GM18858 (cell line): ENCODE results near the gene FSCN2.
"Not testable (repeated sequence)": the region's sequence is repeated elsewhere in the genome, so short reads cannot be mapped to it uniquely, and the experiment has no call there.

Experiments used
- ATAC-seq: cut with Tn5 transposase; IDR thresholded peaks from one replicate; pipeline ENCODE4 v1.9.1; 2021; ENCODE audit not compliant: unreplicated experiment

FSCN2 gene

DNA sequence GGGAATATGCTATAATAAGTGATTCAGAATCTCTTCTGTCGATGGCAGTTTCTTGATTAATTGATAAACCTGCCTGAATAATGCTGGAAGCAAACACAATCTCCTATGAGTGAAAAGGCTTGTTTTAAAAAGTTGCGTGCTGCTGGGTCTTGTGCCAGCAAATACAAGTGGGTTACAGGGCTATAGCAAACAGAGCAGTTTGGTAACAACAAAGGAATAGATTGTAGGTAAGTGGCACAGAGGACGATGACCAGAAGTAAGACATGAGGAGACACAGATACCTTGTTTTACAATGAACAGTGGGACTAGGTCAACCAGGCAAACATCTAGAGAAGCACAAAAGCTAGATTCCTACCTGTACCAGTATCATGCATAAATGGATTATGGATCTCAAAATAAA, 47.7 kb downstream of the FSCN2 start:
- no peak for ATAC-seq

DNA sequence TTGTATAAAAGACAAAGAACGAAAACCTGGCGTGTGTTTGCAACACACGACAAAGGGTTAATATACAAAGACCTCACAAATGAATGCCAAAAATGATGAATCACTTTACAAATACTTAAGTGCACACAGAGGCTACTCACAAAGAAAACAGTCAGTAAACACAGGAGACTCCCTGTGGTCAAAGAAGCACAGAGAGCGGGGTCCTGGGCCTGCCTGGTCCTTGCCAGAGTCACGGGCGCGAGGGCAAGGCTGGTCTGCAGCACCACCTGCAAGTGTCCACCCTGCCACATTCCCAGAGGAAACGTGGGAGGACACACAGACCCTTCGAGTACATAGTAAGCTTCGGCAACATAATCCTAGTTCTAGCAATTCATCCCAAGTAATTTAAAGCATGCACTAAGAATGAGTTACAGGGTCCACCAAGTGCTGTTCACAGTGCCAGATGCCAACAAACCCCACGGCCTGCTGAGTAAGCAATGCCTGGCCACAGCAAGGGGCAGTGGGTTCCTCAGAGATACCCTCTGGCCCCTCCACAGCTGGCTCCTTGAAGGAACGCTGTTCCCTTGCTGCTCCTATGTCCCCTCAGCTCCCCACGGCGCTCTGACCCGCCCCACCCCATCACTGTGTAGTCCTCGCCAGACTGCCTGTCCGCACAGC, 48.6 kb downstream of the FSCN2 start:
- no peak for ATAC-seq

DNA sequence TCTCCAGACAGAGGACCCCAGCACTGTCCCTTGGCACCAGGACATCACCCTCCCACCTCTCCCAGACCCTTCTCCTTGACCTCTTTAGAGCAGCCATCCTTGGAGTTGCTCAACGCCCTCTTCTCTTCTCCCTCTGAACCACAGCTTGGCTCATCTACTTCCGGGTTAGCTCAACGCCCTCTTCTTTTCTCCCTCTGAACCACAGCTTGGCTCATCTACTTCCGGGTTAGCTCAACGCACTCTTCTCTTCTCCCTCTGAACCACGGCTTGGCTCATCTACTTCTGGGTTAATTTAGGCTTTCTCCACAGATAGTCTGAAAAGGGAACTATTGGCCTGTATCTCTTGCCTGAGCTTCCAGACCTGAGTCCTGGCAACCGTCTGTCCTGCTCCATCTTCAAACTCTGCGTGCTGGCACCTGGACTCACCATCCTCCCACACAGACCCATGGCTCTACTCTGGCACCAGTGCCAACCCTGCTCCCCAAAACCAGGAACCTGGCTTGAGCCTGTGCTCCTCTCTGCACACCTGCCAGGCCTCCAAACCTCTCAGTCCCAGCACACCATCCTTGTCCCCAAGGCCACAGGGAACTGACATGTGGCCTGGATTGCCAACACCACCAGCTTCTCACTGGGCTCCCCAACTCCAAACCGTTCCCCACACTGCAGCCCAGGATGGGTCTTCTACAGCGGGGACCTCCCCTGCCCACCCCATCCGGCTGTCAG, 49.3 kb downstream of the FSCN2 start:
- ATAC-seq: no peak

DNA sequence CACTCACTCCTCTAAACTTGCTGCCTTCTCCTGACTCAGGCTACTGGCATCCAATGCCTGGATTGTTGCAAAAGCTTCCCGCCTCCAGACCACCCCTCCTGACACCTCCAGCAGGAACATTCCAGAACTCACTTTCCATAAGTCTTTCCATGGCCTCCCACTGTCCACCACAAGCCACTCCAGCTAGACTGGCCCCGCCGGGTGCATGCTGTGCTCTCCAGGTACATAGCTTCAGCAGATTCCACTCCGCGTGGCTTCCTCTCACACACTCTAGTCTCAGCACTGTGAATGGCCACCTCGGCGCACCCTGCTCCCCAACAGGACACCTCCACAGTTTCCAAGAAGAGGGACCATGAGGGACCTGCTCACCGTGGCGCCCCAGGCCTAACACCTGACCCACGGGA, 49.9 kb downstream of the FSCN2 start:
- ATAC-seq: no peak

DNA sequence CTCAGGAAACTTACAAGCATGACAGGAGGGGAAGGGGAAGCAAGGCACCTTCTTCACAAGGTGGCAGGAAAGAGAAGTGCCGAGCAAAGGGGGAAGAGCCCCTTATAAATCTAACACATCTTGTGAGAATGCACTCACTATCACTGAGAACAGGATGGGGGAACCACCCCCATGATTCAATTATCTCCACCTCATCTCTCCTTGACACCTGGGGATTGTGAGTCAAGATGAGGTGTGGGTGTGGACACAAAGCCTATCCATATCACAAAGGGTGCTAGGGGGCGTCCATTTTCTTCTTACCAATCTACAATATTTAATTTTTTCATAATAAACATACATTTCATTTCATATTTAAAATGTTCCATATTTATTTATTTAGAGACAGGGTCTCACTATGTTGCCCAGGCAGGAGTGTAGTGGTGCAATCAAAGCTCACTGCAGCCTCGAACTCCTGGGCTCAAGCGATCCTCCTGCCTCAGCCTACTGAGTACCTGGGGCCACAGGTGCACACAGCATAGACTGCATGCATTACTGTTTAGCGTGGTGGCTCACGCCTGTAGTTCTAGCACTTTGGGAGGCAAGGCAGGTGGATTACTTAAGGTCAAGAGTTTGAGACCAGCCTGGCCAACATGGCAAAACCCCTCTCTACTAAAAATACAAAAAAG, 50.5 kb downstream of the FSCN2 start:
- ATAC-seq: no peak

DNA sequence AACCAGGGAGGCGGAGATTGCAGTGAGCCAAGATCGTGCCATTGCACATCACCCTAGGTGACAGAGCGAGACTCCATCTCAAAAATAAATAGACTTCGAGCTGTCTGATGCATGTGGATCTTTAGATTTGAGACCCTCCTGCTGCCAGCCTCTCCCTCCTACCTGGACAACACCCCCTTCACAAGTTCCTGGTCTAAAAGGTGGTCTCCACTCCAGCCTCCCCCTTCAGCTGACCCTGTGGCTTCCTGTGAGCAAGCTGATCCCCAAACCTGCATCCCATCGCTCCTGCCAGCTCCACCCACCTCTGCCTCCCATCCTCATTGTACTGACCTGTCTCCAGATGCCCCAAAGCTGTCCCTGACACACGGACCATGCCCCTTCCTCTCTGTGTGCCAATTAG, 51.1 kb downstream of the FSCN2 start:
- no peak for ATAC-seq

DNA sequence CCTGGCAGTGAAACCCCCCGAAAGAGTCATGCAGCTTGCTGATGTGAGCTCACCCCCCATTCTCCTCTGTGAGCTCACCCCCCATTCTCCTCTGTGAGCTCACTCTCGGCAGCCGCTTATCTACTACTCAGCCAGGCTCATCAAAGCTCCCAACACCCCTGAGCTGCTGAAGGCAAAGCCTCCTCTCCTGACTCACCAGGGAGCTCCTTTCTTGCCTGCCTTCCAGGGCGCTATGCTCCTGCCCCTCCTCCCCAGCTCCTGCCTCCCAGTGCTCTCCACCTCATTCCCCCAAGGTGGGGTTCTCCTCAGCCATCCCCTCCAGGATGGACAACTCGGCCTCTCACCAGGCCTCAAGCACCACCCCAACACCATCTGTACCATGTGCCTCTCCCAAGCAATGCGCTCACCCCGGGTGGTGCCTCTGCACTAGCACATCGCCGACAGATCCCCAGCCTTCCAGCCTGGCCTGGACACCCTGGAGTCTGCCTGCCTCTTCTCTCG, 51.7 kb downstream of the FSCN2 start:
- no peak for ATAC-seq

DNA sequence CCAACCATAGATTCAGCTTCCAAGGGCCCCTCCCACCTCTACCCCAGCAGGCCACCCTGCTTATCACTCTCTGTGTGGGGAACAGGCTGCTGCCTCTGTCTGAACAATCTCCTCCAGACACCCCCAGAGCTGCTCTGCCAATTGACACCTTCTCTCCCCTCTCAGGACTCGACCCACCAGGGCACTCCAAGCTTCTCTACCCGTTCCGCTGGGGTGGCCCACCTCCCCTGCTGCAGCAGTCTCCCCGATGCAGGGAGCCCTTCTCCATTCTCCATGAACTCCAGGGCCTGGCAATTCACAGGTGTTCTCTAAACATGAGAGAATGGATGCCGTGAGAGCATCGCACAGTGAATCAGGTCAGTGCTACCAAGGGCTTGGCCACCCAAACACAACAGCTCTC, 52.3 kb downstream of the FSCN2 start:
- ATAC-seq: no peak

DNA sequence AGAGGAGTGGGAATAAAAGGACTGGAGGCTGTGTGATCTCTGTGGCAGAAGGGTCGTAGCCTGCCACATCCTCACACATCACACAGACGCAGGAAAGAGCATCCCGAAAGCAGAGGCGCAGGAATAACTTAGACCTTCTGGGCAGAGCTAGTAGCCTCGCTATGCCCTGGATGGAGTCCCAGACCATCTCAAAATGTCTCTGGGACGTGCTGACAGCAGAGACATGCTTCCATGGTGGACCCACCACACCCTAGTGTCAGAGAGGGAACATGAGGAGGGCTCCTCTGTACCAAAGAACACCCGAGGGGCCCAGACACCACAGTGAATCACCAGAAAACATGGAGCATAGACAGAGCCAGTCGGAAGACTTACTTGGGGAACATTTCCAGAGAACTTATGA, 53.6 kb downstream of the FSCN2 start:
- no peak for ATAC-seq

DNA sequence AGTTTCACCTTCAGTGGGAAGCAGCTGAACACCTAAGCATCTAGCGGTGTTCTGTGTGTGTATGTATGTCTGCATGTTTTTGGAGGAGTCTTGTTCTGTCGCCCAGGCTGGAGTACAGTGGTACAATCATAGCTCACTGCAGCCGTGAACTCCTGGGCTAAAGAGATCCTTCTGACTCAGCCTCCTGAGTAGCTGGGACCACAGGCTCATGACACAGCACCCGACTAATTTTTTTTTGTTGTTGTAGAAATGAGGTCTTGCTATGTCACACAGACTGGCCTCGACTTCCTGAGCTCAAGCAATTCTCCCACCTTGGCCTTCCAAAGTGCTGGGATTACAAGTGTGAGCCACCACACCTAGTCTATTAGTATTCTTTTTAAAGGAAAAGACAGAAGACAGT, 54.2 kb downstream of the FSCN2 start:
- no peak for ATAC-seq

DNA sequence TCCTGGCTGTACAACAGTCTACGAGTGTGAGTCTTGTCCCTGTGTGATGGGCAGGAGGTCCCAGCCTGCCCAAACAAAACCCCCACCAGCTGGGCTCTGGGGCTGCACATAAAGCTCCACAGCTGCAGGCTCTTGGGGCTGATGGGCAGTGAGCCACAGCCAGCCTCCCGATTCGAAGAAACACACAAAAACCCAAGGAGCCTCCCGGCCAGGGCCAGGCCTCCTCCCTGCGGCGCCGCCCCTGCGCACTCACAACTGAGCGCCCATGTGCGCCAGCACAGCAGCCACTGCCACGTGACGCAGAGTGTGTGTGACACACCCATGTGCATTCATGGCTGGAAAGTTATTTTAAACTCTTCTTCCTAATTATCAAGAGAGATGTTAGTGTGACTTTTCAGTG, 54.6 kb downstream of the FSCN2 start:
- no peak for ATAC-seq

DNA sequence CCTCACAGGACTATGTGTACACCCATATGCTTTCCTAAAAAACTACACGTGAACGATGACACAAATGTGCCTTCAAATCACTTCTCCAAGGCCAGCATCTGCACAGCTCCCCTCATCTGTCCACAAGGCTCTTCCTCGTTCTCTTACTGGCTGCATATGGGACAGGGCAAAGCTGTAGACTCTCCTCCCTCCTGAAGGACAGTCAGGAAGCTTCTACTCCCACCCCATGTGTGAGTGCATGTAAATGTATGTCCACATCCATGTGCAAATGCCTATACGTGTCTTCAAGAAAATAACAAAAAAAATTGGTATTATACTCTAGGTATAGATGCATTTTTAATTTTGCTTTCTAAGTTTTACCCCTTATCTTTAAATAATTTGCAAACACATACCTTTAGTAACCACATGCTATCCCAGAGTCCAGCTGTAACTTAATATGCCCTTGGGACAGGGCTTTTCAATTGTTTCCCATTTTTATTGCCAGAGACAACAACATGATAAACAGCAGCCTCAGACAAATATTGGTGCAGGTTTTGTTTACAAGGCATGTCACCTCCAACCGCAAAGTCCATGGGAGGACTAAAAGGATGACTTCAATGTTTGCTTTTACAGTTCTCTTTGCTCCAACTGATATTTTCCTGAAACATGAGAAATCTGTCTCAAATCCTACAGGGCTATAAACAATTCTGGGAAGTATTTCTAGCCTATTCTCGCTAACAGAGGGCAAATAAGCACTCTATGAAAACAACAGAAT, 55.6 kb downstream of the FSCN2 start:
- ATAC-seq: no peak

DNA sequence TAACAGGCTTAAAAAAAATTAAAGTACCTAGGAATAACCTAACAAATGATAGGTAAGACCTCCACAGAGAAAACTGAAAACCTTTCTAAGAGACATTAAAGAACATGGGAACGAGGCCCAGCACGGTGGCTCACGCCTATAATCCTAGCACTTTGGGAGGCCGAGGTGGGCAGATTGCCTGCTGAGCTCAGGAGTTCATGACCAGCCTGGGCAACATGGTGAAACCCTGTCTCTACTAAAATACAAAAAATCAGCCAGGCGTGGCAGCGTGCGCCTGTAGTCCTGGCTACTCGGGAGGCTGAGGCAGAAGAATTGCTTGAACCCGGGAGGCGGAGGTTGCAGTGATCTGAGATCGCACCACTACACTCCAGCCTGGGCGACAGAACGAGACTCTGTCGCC, 56.6 kb downstream of the FSCN2 start:
- ATAC-seq: not testable (repeated sequence)

DNA sequence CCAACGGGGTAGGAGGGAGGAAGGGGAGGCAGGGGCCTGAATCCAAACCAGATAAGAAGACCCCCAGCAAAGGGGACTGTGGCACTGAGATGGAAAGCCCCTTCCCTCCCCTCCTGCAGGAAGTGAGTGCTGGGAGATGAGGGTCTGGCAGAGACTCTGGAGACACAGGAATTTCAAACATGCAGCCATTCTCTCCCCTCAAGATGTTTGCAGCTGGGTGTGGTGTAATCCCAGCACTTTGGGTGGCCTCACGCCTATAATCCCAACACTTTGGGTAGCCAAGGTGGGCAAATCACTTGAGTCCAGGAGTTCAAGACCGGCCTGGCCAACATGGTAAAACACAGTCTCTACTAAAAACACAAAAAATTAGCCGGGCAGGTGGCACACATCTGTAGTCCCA, 57.9 kb downstream of the FSCN2 start:
- no peak for ATAC-seq
